Left forelimb (tissue), 1 donor: Measurements from ENCODE around the gene OMP.
A peak's percentile ranks its signal among the peaks of the same experiment; 100 is the strongest.

Source experiments
- DNase-seq: peaks from one replicate; pipeline ENCODE4 v3.0.0-alpha.2; 2018; ENCODE audit warnings: low spot score

The OMP gene

DNA sequence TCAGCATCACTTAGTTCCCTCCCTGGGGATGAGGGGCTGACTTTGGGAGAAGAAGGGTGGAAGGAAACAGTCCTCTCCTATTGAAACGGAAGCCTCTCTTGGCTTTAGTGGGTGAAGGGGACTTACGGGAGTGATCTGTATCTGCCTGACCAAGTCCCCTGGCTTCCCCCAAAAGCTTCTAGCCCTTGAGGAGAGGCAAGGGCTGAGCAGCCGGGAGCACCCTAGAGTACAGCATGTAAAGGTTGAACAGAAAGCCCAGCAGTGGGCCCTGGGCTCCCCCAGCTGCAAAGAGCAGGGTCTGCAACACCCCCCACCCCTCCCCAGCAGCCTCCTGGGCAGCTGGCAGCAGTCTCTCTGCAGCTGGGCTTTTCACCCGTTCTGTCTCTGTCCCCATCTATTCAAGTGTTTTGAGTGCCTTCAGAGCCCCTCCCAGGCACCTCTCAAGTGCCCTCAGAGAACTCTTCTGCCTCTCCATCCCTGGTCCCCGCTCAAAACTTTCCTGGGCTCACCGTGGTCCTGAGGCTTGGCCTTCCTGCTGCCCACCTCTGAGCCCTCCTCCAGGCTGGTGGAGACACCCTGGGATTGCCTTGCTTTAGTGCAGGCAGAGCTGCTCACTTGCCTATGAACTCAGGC lies 33.2 kb upstream of the OMP start:
- no peak for DNase-seq

GRCh38 chr11:77069969-77070582 lies 32.6 kb upstream of the OMP start:
- DNase-seq: no peak

- DNase-seq: no peak
These were observed 31.6 kb upstream of the OMP start for GRCh38 chr11:77071077-77071476.

DNA sequence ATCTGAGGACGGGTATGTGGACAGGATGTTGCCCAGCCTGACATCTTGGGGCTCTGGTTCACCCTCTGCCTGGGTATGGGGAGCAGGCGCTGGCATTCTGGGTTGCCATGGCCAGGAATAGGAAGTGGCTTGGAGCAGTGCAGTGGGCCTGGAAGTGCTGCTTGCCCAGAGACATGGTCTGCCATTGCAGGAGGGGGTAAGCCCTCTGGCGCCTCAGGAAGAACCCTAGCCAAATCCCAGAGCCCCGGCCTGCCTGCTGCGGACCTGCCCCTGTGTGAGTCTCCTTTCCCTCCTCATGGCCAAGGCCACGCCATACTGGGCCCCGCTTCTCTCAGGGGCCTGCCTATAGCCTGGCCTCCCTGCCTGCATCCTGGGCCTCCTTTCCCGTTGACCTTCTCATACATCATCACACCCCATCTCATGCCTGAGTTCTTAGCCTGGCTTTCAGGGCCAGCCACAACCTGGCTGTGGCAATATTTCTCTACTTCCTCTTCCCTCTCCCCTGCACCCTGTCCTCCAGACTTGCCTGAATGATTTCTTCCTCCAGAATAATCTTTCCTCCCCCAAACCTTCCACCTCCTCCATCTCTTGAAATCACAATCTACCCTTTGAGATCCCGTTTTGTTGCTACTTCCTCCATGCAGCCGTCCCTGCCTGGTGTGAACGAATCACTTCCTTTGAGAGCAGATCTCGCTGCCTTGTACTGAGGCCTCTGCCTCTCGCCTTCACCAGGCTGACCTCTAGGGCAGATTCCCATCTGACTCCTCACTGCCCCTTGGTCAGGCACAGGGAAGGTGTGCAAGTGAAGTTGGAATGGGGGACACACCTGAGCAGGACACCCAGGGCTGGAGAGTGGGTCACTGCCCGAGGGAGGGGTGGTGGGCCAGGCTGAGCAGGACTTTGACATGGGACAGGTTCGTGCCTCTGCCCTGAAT lies 30.7 kb upstream of the OMP start:
- no peak for DNase-seq

DNA sequence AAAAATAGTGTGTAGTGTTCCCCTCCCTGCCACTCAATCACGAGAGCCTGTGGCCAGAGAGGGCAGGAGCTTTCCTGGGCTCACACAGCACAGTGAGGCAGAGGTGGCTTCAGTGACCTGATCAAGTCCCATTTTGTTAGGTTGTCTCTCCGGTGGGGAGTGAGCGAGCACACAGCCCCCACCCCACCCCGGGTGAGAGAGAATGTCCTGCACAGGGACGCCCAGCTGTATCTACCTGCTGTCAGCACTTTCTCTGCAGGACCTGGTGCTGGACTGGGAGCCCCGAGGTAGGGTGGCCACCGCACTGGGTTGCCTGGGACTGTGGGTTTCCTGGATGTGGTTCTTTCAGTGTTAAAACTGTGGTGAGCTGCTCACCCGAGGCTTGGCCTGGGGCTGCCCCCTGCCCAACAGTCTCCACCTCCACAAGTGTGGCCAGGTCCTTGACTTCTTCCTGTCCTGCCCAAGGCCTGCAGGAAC lies 29.8 kb upstream of the OMP start:
- no peak for DNase-seq

DNA sequence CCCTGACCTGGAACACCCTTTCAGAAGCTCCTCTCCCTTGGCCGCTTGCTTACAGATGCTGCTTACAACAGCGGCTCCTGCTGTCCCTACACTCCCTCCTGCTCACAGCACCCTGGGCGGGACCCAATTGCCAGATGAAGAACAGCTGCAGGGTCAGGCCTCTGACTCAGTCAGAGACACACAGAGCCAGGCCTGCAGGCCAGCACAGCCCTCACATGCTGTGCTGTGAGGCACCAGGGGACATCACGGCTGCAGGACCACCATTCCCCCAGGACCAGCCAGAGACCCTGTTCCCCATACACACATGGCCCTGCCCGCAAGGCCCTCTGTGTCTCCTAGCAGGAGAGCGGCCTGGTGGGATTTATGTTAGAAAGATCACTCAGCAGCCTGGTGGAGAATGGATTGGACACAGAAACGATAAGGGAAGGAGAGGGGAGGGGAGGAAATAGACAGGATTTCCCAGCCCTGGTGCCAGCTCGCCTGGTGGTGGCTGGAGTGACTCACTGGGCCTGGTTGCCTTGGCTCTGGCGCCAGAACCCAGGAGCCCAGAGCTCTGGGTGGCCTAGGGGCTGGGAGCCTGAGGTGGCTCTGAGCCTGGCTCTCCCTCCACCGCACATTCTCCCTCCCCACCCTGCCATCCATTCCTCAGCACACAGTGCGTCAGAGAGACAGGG lies 29.2 kb upstream of the OMP start:
- DNase-seq: peak; percentile 88

- no peak for DNase-seq
These were observed 28.4 kb upstream of the OMP start for GRCh38 chr11:77074205-77074604.

DNA sequence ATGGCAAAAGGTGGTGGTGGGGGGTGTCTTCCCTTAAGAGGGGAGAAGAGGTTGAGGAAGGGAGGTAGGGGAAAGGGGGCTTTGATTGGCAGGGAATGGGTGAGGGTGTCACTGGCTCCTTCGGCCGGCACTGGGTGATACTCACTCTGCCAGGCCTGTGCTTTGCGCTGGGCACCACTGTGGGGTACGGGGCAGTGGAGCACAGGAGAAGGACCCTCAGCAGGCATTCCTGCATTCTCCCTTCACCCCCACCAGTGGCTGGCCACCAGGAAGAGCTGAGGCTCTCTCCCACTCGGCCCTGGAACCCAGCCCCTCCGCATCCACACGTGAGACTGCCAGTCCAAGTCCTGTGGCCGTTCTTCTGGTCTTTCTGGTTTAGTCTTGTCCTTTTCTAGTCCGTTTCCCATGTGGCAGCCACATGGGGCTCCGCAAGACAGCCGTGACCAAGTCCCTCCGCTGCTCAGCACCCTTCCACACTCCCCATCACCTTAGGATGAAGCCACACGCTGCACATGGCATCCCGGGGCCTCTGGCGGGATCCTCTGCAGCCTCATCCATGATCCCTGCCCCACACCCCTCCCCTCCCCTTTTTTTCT lies 27.9 kb upstream of the OMP start:
- no peak for DNase-seq

DNA sequence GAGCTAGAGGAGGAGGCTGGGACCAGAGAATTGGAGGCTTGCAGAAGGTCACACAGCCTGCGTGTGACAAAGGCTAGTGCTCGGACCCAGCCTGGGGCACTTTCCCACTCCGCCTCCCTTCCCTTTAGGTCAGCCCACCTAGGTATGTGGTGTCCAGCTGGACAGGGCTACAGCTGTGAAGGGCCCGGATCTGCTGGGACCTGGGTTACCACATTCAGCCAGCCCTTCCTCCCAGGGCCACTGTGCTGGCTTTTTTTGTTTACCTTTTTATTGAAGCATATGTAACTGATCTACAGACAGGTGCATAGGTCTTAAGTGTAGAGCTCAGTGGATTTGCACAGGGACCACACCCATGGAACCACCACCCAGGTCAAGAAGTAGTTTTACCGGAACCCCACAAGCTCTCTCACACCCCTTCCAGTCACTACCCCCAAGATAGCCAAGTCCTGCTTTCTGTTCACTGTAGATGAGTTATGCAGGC lies 27.2 kb upstream of the OMP start:
- DNase-seq: no peak

- DNase-seq: no peak
These were observed 23.0 kb upstream of the OMP start for GRCh38 chr11:77079666-77080065.

DNA sequence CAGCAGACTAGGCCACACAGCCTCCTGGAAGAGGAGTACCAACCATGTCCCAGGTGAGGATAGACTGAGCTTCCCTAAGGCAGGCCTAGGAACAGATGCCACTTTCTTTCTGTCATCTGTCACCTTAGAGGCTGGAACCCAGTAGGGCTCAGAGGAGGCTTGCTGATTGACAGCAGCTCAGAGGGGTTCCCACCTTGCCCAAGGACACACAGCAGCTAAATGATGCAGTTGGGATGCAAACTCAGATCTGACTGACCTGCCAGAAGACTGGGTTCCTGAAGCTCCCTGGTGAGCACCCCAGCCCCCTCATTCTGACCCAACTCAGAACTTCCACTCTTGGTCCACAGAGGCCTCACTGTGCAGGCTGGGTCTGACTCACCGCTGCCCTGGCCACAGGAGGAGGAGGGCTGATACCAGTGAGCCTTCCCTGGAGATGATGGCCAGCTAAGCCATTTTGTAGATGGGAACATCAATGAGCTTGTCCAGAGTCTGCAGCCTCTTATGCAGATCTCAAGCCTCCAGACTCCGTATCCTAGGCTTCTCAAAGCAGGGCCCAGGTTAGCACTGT lies 21.9 kb upstream of the OMP start:
- no peak for DNase-seq

- no peak for DNase-seq
These were observed 21.2 kb upstream of the OMP start for GRCh38 chr11:77081381-77081851.

DNA sequence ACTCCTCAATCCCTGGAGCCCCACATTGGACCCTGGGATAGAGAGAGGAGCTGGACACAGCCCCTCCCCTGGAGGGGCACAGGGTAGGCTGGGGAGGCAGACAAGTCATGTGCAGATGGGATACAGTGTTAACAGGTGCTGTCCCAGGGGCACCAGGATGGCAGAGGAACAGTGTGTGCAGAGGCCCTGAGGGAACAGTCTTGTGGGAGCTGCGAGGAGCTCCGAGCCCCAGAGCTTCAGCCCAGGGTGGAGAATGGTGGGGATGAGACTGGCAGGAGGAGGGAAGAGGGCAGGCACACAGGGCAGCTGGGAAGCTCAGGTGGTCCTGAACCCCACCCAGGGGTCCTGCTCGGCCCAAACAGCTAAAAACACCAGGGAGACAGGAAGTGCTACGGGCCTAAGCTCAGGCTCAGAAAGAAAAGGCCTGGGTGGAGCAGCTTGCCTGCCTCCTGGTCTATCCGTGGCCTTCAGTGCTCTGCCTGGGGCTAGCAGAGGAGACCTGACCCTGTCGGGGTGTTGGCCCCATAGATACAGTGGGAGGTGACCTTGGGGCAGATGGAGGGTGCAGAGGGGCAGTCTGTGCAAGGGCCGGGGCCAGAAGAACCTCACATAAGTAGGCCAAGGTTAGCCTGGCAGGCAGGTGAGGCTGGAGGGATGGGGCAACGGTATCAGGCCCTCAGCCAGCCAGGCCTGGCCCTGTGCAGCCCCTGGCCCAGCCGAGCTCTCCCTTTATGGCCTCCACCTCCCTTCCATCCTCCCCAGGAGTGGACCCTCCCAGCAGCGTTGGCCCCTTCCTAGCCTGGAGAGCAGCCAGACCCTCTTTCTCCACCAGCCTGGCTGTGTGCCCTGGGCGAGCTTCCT lies 20.4 kb upstream of the OMP start:
- DNase-seq: no peak

DNA sequence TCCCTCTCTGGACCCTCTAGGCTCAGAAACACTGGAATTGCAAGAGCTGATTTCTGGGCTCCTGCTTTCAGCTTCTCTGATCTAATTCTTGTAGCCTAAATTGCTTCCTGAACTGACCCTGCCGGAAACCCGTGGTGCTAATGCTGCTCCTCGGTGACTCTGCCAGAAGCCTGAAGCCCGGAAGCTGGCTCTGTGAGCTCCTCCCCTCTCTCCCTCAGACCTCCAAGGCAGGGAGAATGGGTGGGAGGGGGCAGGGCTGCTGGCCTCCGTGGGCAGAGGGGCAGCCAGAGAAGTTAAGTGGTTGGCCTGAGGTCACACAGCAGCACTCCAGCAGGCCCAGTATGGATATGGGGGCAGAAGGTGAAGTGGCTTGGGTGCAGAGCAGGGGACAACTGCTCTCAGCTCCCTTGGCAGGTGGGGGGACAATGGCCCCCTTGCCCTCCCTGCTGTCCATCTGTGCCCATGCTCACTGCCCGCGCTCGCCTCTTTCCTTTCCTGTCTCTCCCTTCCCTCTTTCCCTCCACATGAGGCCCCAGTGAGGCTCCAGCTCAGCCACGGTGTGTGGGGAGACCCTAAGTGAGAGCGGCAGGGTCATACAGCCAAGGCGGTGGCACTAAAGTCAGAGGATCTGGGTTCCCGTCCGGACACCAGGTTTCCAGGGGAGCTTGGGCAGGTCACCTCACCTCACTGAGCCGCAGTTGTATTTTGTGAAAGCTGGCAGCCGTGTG lies 19.6 kb upstream of the OMP start:
- no peak for DNase-seq

DNA sequence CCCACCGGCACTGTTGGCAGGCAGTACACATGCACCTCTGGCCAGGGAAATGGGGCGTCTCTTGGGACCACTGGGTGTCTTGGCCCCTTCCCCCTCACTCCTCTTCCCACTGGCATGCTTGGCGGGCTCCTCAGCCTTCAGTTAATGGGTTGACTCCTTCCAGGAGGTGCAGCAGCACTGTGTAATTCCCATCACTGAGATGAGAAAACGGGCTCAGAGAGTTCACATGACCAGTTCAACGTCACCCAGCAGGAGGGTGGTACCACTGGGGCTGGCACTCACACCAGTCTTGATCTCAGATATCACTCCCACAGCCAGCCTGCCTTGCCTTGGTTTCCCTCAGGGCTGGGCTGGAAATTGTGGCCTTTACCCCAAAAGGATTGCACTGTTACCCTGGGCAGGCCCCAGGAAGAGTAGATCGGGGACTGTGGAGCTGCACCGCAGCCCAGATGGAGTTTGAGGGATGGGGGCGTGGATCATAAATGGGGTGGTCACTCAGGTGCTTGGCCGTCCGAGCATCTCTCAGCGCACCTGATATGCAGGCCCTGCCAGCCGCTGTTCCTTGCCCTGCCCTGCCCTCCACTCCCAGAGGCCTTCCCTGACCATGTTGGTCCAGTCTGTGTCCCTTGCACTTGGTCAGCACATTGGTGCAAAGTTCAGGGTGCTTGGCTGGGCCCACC lies 18.9 kb upstream of the OMP start:
- DNase-seq: no peak

DNA sequence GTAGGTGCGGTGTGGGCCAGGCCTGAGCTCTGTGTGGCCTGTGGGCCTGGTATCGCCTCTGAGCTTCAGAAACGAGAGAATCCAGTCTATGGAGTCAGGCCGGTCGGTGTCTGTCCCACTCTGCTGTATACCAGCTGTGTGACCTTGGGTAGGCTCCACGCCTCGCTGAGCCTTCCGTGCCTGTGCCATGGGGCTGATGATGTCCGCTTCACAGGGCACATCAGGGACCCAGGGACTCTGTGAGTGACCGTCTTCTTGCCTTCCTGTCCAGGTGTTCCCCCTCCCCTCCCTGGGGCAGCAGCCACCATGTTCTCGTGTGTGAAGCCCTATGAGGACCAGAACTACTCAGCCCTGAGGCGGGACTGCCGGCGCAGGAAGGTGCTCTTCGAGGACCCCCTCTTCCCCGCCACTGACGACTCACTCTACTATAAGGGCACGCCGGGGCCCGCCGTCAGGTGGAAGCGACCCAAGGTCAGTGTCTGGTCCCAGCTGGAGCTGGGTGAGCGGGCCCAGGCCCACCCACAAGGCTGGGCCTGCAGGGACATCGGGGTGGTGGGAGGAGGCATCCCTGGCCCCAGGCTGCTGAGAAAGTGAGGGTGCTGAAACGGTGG lies 18.0 kb upstream of the OMP start:
- no peak for DNase-seq

DNA sequence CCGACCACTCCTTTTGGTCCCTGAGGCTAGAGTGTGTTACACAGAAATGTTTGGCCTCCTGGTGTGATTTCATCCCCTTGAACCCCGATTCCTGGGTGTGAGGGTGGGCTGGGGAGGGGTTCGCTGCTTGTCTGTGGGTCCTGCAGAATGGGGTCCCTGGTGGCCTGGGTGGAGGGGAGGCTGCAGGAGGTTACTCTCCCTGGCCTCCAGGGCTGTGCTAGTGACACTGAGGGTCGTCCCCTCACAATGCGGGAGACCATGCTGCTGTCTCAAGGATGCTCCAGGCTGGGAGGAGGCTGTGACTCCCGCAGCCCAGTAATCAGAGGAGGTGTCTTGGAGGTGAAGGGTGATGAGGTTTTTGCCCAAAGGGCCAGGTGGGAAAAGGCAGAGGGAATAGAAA lies 17.0 kb upstream of the OMP start:
- no peak for DNase-seq
